Stomach (tissue), 9 donors: ENCODE results near the gene TMEM87B. TPM values are rescaled to one million over a fixed set of nuclear protein-coding genes. Genes with fewer than 3 reads are reported as not detected.

Experiments
- DNase-seq, 2 donors: peaks; one replicate each; pipeline versions ENCODE4 v3.0.0 to v3.0.0-alpha.2; 2013 to 2019
- H3K27ac ChIP-seq, 5 donors: fragments of 200-600 bp in 4 of 5; sonication (generic) in 4 of 5; one replicate each; pipeline ENCODE4 v1.5.1; 2013 to 2019; ENCODE audit warnings: mild to moderate bottlenecking in 1 of 5, moderate library complexity in 1 of 5
- H3K27me3 ChIP-seq, 3 donors: fragments of 200-600 bp; sonication (generic); one replicate each; pipeline ENCODE4 v1.5.1; 2017 to 2019; ENCODE audit warnings: mixed run types in 1 of 3
- H3K36me3 ChIP-seq, 4 donors: fragments of 200-600 bp; sonication (generic); 1 replicate in 3 of 4; 2 replicates in 1 of 4; pipeline ENCODE4 v1.5.1; 2016 to 2019
- H3K4me1 ChIP-seq, 4 donors: fragments of 200-600 bp; sonication (generic); one replicate each; pipeline ENCODE4 v1.5.1; 2016 to 2019
- H3K4me3 ChIP-seq, 4 donors: fragments of 200-600 bp; sonication (generic) in 3 of 4; one replicate each; pipeline ENCODE4 v1.5.1; 2016 to 2019; ENCODE audit warnings: mild to moderate bottlenecking in 1 of 4
- H3K9me3 ChIP-seq, 4 donors: fragments of 200-600 bp; sonication (generic); one replicate each; pipeline ENCODE4 v1.5.1; 2016 to 2019
- CTCF ChIP-seq, 7 experiments: fragments of 450-650 bp in 4 of 7; fragments of 200-600 bp in 3 of 7; sonication (generic) in 3 of 7; IDR thresholded peaks; one replicate each; pipeline ENCODE4 v1.5.1; 2016 to 2019; ENCODE audit warnings: antibody characterized with exemption in 7 of 7, control low read depth in 2 of 7, mild to moderate bottlenecking in 1 of 7
- EP300 ChIP-seq: sonication (generic); formaldehyde crosslinking; IDR thresholded peaks from one replicate; pipeline ENCODE4 v1.6.1; 2017; ENCODE audit warnings: antibody characterized with exemption
- POLR2A ChIP-seq, 4 donors: fragments of 450-650 bp; IDR thresholded peaks; one replicate each; pipeline ENCODE4 v1.6.1; 2016; ENCODE audit warnings: antibody characterized with exemption in 4 of 4, control low read depth in 2 of 4, mild to moderate bottlenecking in 1 of 4, moderate library complexity in 1 of 4
- POLR2AphosphoS5 ChIP-seq, 3 donors: sonication (generic); formaldehyde crosslinking; IDR thresholded peaks; one replicate each; pipeline ENCODE4 v1.6.1; 2016; ENCODE audit warnings: antibody characterized with exemption in 3 of 3
- WGBS, 5 donors: extraction: QIAGEN DNeasy Blood & Tissue Kit in 3 of 5; methylation state at CpG; one replicate each; pipeline versions ENCODE4 v1.1.5 to v1.1.7; 2013 to 2018; 5-methylcytosine and 5-hydroxymethylcytosine counted together
- intact Hi-C: fragments of 100-400 bp; cut with DNase I; formaldehyde crosslinking; loops from one replicate; pipeline ENCODE4 v1.15.1; 2023; ENCODE audit warnings: low total_unique reads
- polyA plus RNA-seq, 3 donors: library from polyadenylated mRNA; stranded (reverse); fragments of 200-250 nt; gene quantifications; one replicate each; pipeline ENCODE4 v1.2.3, GENCODE V29; 2013
- total RNA-seq, 5 donors: library from RNA; depleted of rRNA; stranded (reverse); fragments of >200 nt; gene quantifications; one replicate each; pipeline versions ENCODE4 v1.1.0 to v1.2.3, GENCODE V29; 2014 to 2016
- donor health status: healthy with polysubstance abuse.
- donor health status: Bipolar disorder and iron deficiency.
- donor health status: healthy.

Gene TMEM87B
- total and polyA plus RNA-seq, 8 donors, result 3.7 to 62.2 (median 16.1) TPM

- no peak for DNase-seq
- Histone ChIP-seq H3K4me3 (no peak overlapping the region), H3K9me3 (no peaks in the 10 kb centered on the region), H3K4me1 (peaks cover 0 to 8% (median 3%) of the 10 kb centered on the region in 4 donors), H3K27ac (no peak overlapping the region), H3K36me3 (peaks cover 42 to 93% (median 92%) of the 10 kb centered on the region in 4 donors), H3K27me3 (no peaks in the 10 kb centered on the region)
- WGBS, 5 donors, result 58 to 70% (median 68%) methylated on average over 4 of the region's 4 CpGs
- intact Hi-C loops, result no loop called here
- TF ChIP-seq CTCF (IDR thresholded peaks at IDR 0.05) (no peak), EP300 (no peak), POLR2AphosphoS5 (IDR thresholded peaks at IDR 0.05) (no peak)
These were observed 29.8 kb downstream of the TMEM87B start for GRCh38 chr2:112084689-112085374.

- intact Hi-C loops, result no loop called here
- Histone ChIP-seq H3K27ac (no peak overlapping the region), H3K4me3 (no peak overlapping the region), H3K9me3 (no peaks in the 10 kb centered on the region), H3K27me3 (no peaks in the 10 kb centered on the region), H3K36me3 (peaks cover 47 to 99% (median 93%) of the 10 kb centered on the region in 4 donors), H3K4me1 (peaks cover 0 to 8% (median 3%) of the 10 kb centered on the region in 4 donors)
- no peak for TF ChIP-seq CTCF (IDR thresholded peaks at IDR 0.05)
- TF ChIP-seq POLR2A (IDR thresholded peaks at IDR 0.05), result no peak
- TF ChIP-seq EP300, result no peak
- TF ChIP-seq POLR2AphosphoS5 (IDR thresholded peaks at IDR 0.05), result no peak
- no peak for DNase-seq
These were observed 30.3 kb downstream of the TMEM87B start for GRCh38 chr2:112085375-112085730.

GRCh38 chr2:112085916-112086669, 31.0 kb downstream of the TMEM87B start:
- no peak for TF ChIP-seq EP300
- no peak for TF ChIP-seq POLR2AphosphoS5 (IDR thresholded peaks at IDR 0.05)
- no peak for TF ChIP-seq CTCF (IDR thresholded peaks at IDR 0.05)
- TF ChIP-seq POLR2A (IDR thresholded peaks at IDR 0.05), result no peak
- Histone ChIP-seq H3K9me3 (no peaks in the 10 kb centered on the region), H3K4me1 (peaks cover 0 to 8% (median 3%) of the 10 kb centered on the region in 4 donors), H3K27ac (no peak overlapping the region), H3K36me3 (peaks cover 48 to 100% (median 96%) of the 10 kb centered on the region in 4 donors), H3K27me3 (no peaks in the 10 kb centered on the region), H3K4me3 (no peak overlapping the region)
- 68 to 77% (median 74%) methylated on average over 9 of the region's 9 CpGs for WGBS, 5 donors
- intact Hi-C loops, result no loop called here
- DNase-seq, result peak in 1 of 2 donors; percentile 9

- no peaks in the 10 kb centered on the region for H3K9me3 ChIP-seq
- intact Hi-C loops, result no loop called here
- H3K27ac ChIP-seq, result peak overlapping the region in 1 of 5 donors; percentile 0
- H3K36me3 ChIP-seq, result peaks cover 41 to 99% (median 96%) of the 10 kb centered on the region in 4 donors
- TF ChIP-seq CTCF (IDR thresholded peaks at IDR 0.05) (no peak), POLR2A (IDR thresholded peaks at IDR 0.05) (no peak), EP300 (no peak), POLR2AphosphoS5 (IDR thresholded peaks at IDR 0.05) (no peak)
- WGBS, 5 donors, result 85 to 90% (median 88%) methylated on average over 9 of the region's 9 CpGs
- H3K4me1 ChIP-seq, result peaks cover 0 to 8% (median 3%) of the 10 kb centered on the region in 4 donors
- H3K27me3 ChIP-seq, result no peaks in the 10 kb centered on the region
- H3K4me3 ChIP-seq, result no peak overlapping the region
- no peak for DNase-seq
These were observed 32.4 kb downstream of the TMEM87B start for GRCh38 chr2:112087346-112088020.
